C4-2B (cell line): ENCODE results near the gene FAM3A.

ENCODE experiments used
- CTCF ChIP-seq: fragments of 450-650 bp; conservative IDR thresholded peaks from 2 replicates; pipeline ENCODE4 v1.5.1; 2017; ENCODE audit warnings: mild to moderate bottlenecking
- ZFX ChIP-seq: fragments of 450-650 bp; IDR thresholded peaks from 2 replicates; pipeline ENCODE4 v1.6.1; 2017

GRCh38 chrX:154535892-154536291 lies 19.9 kb upstream of the FAM3A start:
- no peak for TF ChIP-seq CTCF
- no peak for TF ChIP-seq ZFX
